SKM-1 treated with dmso at 0.1 percent for 144 hours (cell line): Measurements from ENCODE around the gene NIT2.
"Not testable (repeated sequence)": the region's sequence is repeated elsewhere in the genome, so short reads cannot be mapped to it uniquely, and the experiment has no call there.

Experiments
- DNase-seq: peaks from one replicate; lab custom pipeline; 2025; ENCODE audit not compliant: unreplicated experiment; lab: John Stamatoyannopoulos, UW

Gene NIT2, protein sequence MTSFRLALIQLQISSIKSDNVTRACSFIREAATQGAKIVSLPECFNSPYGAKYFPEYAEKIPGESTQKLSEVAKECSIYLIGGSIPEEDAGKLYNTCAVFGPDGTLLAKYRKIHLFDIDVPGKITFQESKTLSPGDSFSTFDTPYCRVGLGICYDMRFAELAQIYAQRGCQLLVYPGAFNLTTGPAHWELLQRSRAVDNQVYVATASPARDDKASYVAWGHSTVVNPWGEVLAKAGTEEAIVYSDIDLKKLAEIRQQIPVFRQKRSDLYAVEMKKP

GRCh38 chr3:100334488-100335351, at the start of gene NIT2:
TSS of gene NIT2 (plus strand) at chr3:100334757. CDS start at chr3:100334792, 35 bp downstream.
- DNase-seq, result peak; percentile 89

- no peak for DNase-seq
These were observed 46.2 kb upstream of the NIT2 start for GRCh38 chr3:100288288-100288894.

DNA sequence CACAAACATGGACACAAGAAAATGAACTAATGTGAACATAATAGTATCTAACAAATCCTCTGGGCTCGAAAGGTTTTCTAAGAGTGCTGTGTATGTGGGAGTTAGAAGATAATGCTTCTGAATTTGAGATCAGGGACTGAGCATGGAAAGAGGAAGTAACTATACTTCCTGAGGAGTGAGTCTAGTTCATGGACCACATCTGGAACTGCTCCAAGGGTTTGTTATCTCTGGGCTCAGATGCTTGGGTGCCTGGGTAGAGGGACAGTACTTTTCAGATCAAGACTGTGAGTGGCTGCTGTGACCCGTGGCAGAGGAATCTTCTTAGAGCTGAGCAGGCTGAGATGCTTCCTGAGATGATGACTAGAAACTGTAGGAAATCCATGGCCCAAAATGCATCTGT, 45.2 kb upstream of the NIT2 start:
- DNase-seq, result peak; percentile 83

- DNase-seq, result no peak
These were observed 39.5 kb upstream of the NIT2 start for GRCh38 chr3:100295089-100295488.

- DNase-seq, result no peak
These were observed 36.8 kb upstream of the NIT2 start for GRCh38 chr3:100297784-100298183.

DNA sequence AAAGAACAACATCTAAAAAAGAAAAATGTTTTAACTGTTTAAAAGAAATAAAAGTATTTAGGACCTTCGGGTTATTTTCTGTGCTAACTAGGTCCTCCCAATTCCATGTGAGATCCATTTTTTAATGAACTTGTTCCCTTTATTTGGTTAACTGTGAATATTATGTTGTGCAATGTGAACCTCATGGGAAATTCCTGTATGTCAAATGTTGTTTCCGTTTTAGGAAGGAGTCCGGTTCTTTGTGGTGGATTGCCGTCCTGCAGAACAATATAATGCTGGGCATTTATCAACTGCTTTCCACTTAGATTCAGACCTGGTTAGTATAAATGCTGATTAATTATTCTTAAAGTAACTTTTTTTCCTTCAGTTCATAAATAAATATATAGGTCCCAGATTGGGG, 35.5 kb upstream of the NIT2 start:
- DNase-seq, result no peak

DNA sequence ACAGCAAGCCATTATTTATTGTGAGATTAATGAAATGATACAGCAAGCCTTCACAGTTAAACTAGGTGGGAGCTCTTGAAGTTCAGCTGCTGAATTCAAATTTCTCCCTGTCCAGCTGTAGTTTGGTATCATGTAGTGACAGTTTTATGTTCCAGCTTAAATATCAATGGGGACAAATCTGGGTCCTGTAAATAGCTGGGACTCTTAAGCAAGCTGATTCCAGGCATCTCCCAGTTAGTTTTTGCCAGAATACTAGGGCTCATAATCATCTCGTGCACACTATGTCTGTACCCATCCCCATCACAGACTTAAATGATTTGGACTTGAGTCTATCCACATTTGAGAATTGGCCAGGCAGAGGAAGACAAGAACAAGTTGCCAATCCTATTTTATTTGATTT, 27.9 kb upstream of the NIT2 start:
- no peak for DNase-seq

- no peak for DNase-seq
These were observed 24.1 kb upstream of the NIT2 start for GRCh38 chr3:100310355-100310965.

GRCh38 chr3:100311011-100311410, 23.5 kb upstream of the NIT2 start:
- no peak for DNase-seq

GRCh38 chr3:100316641-100317069, 17.9 kb upstream of the NIT2 start:
- DNase-seq, result peak; percentile 49

- no peak for DNase-seq
These were observed 16.6 kb upstream of the NIT2 start for GRCh38 chr3:100317912-100318311.

DNA sequence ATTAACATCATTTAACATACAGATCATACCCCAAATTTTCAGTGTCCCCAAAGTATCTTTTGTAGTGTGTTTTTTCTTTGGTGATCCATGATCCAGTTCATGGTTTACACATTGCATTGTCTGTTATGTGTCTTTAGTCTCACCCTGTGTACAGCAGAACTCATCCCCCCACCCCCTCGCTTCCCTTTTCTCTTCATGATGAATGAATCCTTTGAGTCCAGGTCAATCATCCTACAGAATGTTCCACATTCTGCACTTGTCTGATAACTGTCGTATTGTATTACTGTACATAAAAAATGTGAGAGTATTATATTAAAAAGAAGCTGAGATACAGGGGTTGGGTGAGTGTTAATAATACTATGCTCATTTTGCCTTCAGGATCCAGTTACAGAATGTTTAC, 14.6 kb upstream of the NIT2 start:
- no peak for DNase-seq

DNA sequence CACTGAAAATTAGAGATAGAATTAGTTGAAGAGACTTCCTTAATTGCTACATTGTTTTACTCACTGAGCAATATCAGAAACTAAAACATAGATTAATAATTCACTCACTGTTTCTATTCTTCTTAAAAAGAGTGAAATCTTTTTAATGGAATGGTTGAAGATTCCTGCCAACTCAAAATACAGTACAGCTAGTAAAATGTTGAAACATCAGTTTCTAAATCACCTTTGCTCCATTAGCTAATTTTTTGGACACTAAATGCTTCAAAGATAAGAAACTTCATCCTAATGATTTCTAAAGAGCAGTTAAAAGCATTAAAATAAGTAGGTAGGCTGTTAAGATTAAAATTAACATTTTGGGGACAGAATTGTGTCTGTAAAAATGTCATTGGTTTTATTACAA, 10.5 kb upstream of the NIT2 start:
- no peak for DNase-seq

GRCh38 chr3:100325827-100326226, 8.7 kb upstream of the NIT2 start:
- DNase-seq, result no peak

- not testable (repeated sequence) for DNase-seq
These were observed 7.2 kb upstream of the NIT2 start for GRCh38 chr3:100327377-100327776.

GRCh38 chr3:100329800-100330489, 4.6 kb upstream of the NIT2 start:
- no peak for DNase-seq

DNA sequence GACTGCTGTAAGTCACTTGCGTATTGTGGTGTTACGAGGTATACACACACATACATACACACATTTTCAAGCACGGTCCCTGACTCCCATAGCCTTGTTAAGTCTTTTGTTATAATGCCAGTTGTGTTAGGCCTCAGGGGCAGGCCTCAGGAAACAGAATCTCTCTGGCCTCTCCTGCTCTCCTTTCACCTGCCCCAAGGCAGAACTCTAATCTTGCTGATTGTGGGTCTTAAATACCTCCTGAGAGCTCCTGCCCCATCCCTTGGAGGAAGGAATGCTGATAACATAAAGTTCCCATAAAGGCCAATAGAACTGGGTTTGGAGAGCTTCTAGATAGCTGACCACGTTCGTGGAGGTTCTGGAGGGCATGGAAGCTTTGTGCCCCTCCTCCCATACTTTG, 3.9 kb upstream of the NIT2 start:
- no peak for DNase-seq

DNA sequence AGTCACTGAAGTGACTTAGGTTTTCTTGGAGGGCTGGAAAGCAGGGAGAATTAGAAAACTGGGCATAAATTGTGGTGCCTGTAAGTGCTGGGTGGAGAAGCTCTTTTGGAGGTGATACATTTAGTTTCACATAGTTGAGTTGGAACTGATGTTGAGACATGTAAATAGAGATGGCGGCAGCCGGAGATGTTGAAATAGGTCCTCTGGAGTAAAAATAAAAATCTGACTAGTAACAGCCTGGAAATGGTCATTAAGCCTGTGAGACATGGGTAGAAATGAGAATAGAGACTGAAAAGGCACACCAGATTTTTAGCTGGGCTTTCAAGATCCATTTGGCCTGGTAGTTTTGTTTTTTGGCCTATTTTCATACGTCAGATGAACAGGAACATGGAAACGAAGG, 2.9 kb upstream of the NIT2 start:
- DNase-seq, result no peak

DNA sequence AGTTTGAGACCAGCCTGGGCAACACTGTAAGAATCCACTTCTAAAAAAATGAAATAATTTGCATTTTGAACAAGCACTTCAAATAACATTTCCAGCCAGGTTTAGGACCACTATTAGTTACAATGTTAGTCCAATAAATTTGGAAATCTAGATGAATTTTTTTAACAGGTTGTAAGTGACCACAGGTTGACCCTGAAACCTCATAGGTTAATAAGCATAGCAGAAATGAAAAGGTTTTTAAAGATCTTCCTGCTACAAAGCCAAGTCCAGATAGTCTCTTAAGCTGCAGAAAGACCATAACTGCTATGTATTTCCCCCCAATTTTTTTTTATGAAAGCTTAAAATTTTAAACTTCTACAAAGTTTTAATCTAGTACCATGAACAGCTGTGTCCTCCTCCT, 1.5 kb upstream of the NIT2 start:
- no peak for DNase-seq

- DNase-seq, result no peak
These were observed 528 bp upstream of the NIT2 start for GRCh38 chr3:100333970-100334487.

DNA sequence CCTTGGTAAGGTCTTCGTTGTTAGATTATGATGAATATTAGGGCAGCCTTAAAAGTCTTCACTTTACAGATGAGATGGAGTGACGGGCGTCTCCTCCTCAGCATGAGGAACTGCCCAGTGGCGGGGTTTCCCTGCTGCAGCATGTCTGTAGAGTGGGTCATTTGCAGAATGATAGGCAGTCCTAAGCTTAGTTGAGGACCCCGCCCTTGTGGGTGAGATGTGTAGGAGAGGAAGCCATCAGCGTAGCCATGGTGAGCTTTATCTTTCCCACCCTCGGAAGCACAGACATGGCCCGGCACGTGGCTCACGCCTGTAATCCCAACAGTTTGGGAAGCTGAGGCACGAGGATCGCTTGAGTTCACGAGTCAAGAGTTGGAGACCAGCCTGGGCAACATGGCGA, 877 bp downstream of the NIT2 start:
- DNase-seq, result peak; percentile 22
